ENCODE data around the gene ASPHD1.

DNA sequence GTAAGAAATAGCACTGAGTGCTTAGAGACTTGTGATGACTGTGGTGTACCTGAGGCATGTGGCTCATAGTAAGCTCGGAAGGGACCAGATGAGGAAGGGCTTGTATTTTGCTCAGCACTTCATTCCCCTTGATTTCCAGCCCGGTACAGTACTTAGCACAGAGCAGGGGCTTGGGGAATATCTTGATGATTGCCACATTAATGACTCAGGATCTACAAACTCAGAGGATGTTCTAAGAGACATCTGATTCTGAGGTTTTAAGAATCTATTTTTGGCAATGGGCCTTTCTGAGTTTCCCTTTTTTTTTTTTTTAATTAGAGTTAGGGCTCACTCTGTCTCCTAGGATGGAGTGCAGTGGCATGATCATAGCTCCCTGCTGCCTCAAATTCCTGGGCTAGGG is 9.1 kb downstream of the ASPHD1 start:
- TF ChIP-seq, protein P1, sequence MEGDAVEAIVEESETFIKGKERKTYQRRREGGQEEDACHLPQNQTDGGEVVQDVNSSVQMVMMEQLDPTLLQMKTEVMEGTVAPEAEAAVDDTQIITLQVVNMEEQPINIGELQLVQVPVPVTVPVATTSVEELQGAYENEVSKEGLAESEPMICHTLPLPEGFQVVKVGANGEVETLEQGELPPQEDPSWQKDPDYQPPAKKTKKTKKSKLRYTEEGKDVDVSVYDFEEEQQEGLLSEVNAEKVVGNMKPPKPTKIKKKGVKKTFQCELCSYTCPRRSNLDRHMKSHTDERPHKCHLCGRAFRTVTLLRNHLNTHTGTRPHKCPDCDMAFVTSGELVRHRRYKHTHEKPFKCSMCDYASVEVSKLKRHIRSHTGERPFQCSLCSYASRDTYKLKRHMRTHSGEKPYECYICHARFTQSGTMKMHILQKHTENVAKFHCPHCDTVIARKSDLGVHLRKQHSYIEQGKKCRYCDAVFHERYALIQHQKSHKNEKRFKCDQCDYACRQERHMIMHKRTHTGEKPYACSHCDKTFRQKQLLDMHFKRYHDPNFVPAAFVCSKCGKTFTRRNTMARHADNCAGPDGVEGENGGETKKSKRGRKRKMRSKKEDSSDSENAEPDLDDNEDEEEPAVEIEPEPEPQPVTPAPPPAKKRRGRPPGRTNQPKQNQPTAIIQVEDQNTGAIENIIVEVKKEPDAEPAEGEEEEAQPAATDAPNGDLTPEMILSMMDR (conservative IDR thresholded peaks at IDR 0.05 in 1 of 2, IDR thresholded peaks at IDR 0.05 in 1 of 2; ENCODE audit: low read depth in 1 of 2, low read length in 2 of 2), result no peak
- TF ChIP-seq EZH2 (IDR thresholded peaks at IDR 0.05; ENCODE audit: low read length, missing control alignments), result no peak
